ENCODE results near the gene LGALS3. TPM values are rescaled to one million over a fixed set of nuclear protein-coding genes. Genes with fewer than 3 reads are reported as not detected.
"Not testable (repeated sequence)": the region's sequence is repeated elsewhere in the genome, so short reads cannot be mapped to it uniquely, and the experiment has no call there.

The LGALS3 gene
- total RNA-seq, result 10 to 100 TPM in 2 of 3 donors, 1 to 10 TPM in 1; 7.3 to 18.9 (median 12.2) TPM

GRCh38 chr14:55129086-55129427 lies at the start of gene LGALS3:
TSS of gene LGALS3 (plus strand) at chr14:55129252. CDS start at chr14:55137374, 8,122 bp downstream.
- DNase-seq (peak; percentile 7), ATAC-seq (peak; percentile 76 to 79)
- H3K4me3 Mint-ChIP-seq, result peak within 1 kb of the TSS; percentile 76
- no peaks in the 10 kb centered on the region for H3K36me3 Mint-ChIP-seq (ENCODE audit: insufficient read depth)
- H3K27me3 Mint-ChIP-seq (ENCODE audit: low read depth), result peaks cover 10% of the 10 kb centered on the region
- no peaks in the 10 kb centered on the region for H3K9me3 Mint-ChIP-seq
- peaks cover 23% of the 10 kb centered on the region for H3K4me1 Mint-ChIP-seq (ENCODE audit: low read depth)

- H3K36me3 Mint-ChIP-seq (ENCODE audit: insufficient read depth); H3K4me1 Mint-ChIP-seq (ENCODE audit: low read depth); H3K4me3 Mint-ChIP-seq; ATAC-seq; H3K27me3 Mint-ChIP-seq (ENCODE audit: low read depth); DNase-seq; H3K9me3 Mint-ChIP-seq: not testable (repeated sequence)
These were observed 49.1 kb upstream of the LGALS3 start for GRCh38 chr14:55079961-55080360.

- Mint-ChIP-seq H3K4me3 (no peak overlapping the region), H3K4me1 (ENCODE audit: low read depth) (peaks cover 2% of the 10 kb centered on the region), H3K9me3 (no peaks in the 10 kb centered on the region), H3K36me3 (ENCODE audit: insufficient read depth) (no peaks in the 10 kb centered on the region), H3K27me3 (ENCODE audit: low read depth) (no peaks in the 10 kb centered on the region)
- DNase-seq, result no peak
- ATAC-seq, result no peak
These were observed 44.5 kb upstream of the LGALS3 start for GRCh38 chr14:55084401-55085059.

- DNase-seq (no peak), ATAC-seq (no peak)
- H3K9me3 Mint-ChIP-seq, result no peaks in the 10 kb centered on the region
- no peaks in the 10 kb centered on the region for H3K27me3 Mint-ChIP-seq (ENCODE audit: low read depth)
- H3K4me3 Mint-ChIP-seq, result no peak overlapping the region
- H3K36me3 Mint-ChIP-seq (ENCODE audit: insufficient read depth), result no peaks in the 10 kb centered on the region
- H3K4me1 Mint-ChIP-seq (ENCODE audit: low read depth), result peaks cover 3% of the 10 kb centered on the region
These were observed 43.9 kb upstream of the LGALS3 start for GRCh38 chr14:55085060-55085660.

GRCh38 chr14:55086938-55087337 lies 42.1 kb upstream of the LGALS3 start:
- Mint-ChIP-seq H3K4me3 (no peak overlapping the region), H3K36me3 (ENCODE audit: insufficient read depth) (no peaks in the 10 kb centered on the region), H3K4me1 (ENCODE audit: low read depth) (peaks cover 3% of the 10 kb centered on the region), H3K9me3 (no peaks in the 10 kb centered on the region), H3K27me3 (ENCODE audit: low read depth) (no peaks in the 10 kb centered on the region)
- ATAC-seq (no peak), DNase-seq (no peak)

GRCh38 chr14:55088356-55088755 lies 40.7 kb upstream of the LGALS3 start:
- H3K36me3 Mint-ChIP-seq (ENCODE audit: insufficient read depth), result no peaks in the 10 kb centered on the region
- H3K4me3 Mint-ChIP-seq, result no peak overlapping the region
- ATAC-seq, result no peak
- no peak for DNase-seq
- H3K27me3 Mint-ChIP-seq (ENCODE audit: low read depth), result no peaks in the 10 kb centered on the region
- H3K4me1 Mint-ChIP-seq (ENCODE audit: low read depth), result peaks cover 3% of the 10 kb centered on the region
- no peaks in the 10 kb centered on the region for H3K9me3 Mint-ChIP-seq

GRCh38 chr14:55092341-55092740 lies 36.7 kb upstream of the LGALS3 start:
- DNase-seq, result no peak
- peaks cover 8% of the 10 kb centered on the region for H3K4me1 Mint-ChIP-seq (ENCODE audit: low read depth)
- H3K4me3 Mint-ChIP-seq, result no peak overlapping the region
- no peak for ATAC-seq
- H3K9me3 Mint-ChIP-seq, result no peaks in the 10 kb centered on the region
- no peaks in the 10 kb centered on the region for H3K36me3 Mint-ChIP-seq (ENCODE audit: insufficient read depth)
- no peaks in the 10 kb centered on the region for H3K27me3 Mint-ChIP-seq (ENCODE audit: low read depth)

- ATAC-seq, result no peak
- peaks cover 19% of the 10 kb centered on the region for H3K4me1 Mint-ChIP-seq (ENCODE audit: low read depth)
- H3K27me3 Mint-ChIP-seq (ENCODE audit: low read depth), result no peaks in the 10 kb centered on the region
- H3K9me3 Mint-ChIP-seq, result no peaks in the 10 kb centered on the region
- no peaks in the 10 kb centered on the region for H3K36me3 Mint-ChIP-seq (ENCODE audit: insufficient read depth)
- no peak for DNase-seq
- H3K4me3 Mint-ChIP-seq, result no peak overlapping the region
These were observed 34.5 kb upstream of the LGALS3 start for GRCh38 chr14:55094292-55095157.

GRCh38 chr14:55097881-55098560 lies 31.0 kb upstream of the LGALS3 start:
- Mint-ChIP-seq H3K4me3 (no peak overlapping the region), H3K9me3 (no peaks in the 10 kb centered on the region), H3K4me1 (ENCODE audit: low read depth) (peaks cover 35% of the 10 kb centered on the region), H3K36me3 (ENCODE audit: insufficient read depth) (no peaks in the 10 kb centered on the region), H3K27me3 (ENCODE audit: low read depth) (no peaks in the 10 kb centered on the region)
- ATAC-seq, result peak; percentile 70 to 76
- peak; percentile 13 for DNase-seq

- Mint-ChIP-seq H3K4me1 (ENCODE audit: low read depth) (peaks cover 40% of the 10 kb centered on the region), H3K9me3 (no peaks in the 10 kb centered on the region), H3K27me3 (ENCODE audit: low read depth) (no peaks in the 10 kb centered on the region), H3K36me3 (ENCODE audit: insufficient read depth) (no peaks in the 10 kb centered on the region), H3K4me3 (no peak overlapping the region)
- no peak for DNase-seq
- ATAC-seq, result no peak
These were observed 30.5 kb upstream of the LGALS3 start for GRCh38 chr14:55098561-55098898.

GRCh38 chr14:55099756-55100155 lies 29.3 kb upstream of the LGALS3 start:
- Mint-ChIP-seq H3K4me3 (no peak overlapping the region), H3K4me1 (ENCODE audit: low read depth) (peaks cover 49% of the 10 kb centered on the region), H3K36me3 (ENCODE audit: insufficient read depth) (no peaks in the 10 kb centered on the region), H3K27me3 (ENCODE audit: low read depth) (no peaks in the 10 kb centered on the region), H3K9me3 (peaks cover 5% of the 10 kb centered on the region)
- DNase-seq (no peak), ATAC-seq (no peak)

GRCh38 chr14:55101698-55102097 lies 27.4 kb upstream of the LGALS3 start:
- H3K9me3 Mint-ChIP-seq, result peaks cover 5% of the 10 kb centered on the region
- peaks cover 49% of the 10 kb centered on the region for H3K4me1 Mint-ChIP-seq (ENCODE audit: low read depth)
- ATAC-seq (no peak), DNase-seq (no peak)
- no peak overlapping the region for H3K4me3 Mint-ChIP-seq
- H3K36me3 Mint-ChIP-seq (ENCODE audit: insufficient read depth), result no peaks in the 10 kb centered on the region
- H3K27me3 Mint-ChIP-seq (ENCODE audit: low read depth), result no peaks in the 10 kb centered on the region

- Mint-ChIP-seq H3K36me3 (ENCODE audit: insufficient read depth) (no peaks in the 10 kb centered on the region), H3K9me3 (peaks cover 5% of the 10 kb centered on the region), H3K4me1 (ENCODE audit: low read depth) (peaks cover 46% of the 10 kb centered on the region), H3K27me3 (ENCODE audit: low read depth) (no peaks in the 10 kb centered on the region), H3K4me3 (no peak overlapping the region)
- ATAC-seq (peak; percentile 65 to 70), DNase-seq (peak; percentile 22)
These were observed 26.9 kb upstream of the LGALS3 start for GRCh38 chr14:55102141-55102621.

GRCh38 chr14:55103005-55103640 lies 25.9 kb upstream of the LGALS3 start:
- DNase-seq, result peak; percentile 37
- no peaks in the 10 kb centered on the region for H3K27me3 Mint-ChIP-seq (ENCODE audit: low read depth)
- H3K4me3 Mint-ChIP-seq, result peak overlapping the region; percentile 39
- peak; percentile 54 to 70 for ATAC-seq
- H3K4me1 Mint-ChIP-seq (ENCODE audit: low read depth), result peaks cover 45% of the 10 kb centered on the region
- H3K9me3 Mint-ChIP-seq, result peaks cover 5% of the 10 kb centered on the region
- no peaks in the 10 kb centered on the region for H3K36me3 Mint-ChIP-seq (ENCODE audit: insufficient read depth)

Data from activated T-cell treated with anti-CD3 and anti-CD28 coated beads, Interleukin-2, amount 50 U/mL, for 4 hours (primary cell).